Skeletal muscle tissue (tissue), 4 donors: ENCODE results near the gene GASK1A. TPM values are rescaled to one million over a fixed set of nuclear protein-coding genes. Genes with fewer than 3 reads are reported as not detected.

Source experiments
- H3K27ac ChIP-seq: one replicate; pipeline ENCODE4 v1.7.0; 2013; ENCODE audit warnings: mild to moderate bottlenecking, low read depth, low read length, inconsistent platforms
- H3K27me3 ChIP-seq, 3 donors: one replicate each; pipeline ENCODE4 v1.7.0; 2013; ENCODE audit warnings: low read length in 3 of 3; ENCODE audit not compliant: control insufficient read depth in 3 of 3, insufficient read depth in 3 of 3
- H3K36me3 ChIP-seq, 3 donors: one replicate each; pipeline ENCODE4 v1.7.0; 2013; ENCODE audit warnings: low read length in 3 of 3; ENCODE audit not compliant: control insufficient read depth in 3 of 3, insufficient read depth in 3 of 3
- H3K4me1 ChIP-seq, 3 donors: one replicate each; pipeline ENCODE4 v1.7.0; 2013; ENCODE audit warnings: low read length in 3 of 3, mild to moderate bottlenecking in 3 of 3; ENCODE audit not compliant: control insufficient read depth in 3 of 3, insufficient read depth in 3 of 3
- H3K4me3 ChIP-seq, 3 donors: one replicate each; pipeline ENCODE4 v1.7.0; 2013; ENCODE audit warnings: low read length in 3 of 3
- H3K9ac ChIP-seq, 3 donors: one replicate each; pipeline ENCODE4 v1.7.0; 2013; ENCODE audit warnings: low read length in 3 of 3, mild to moderate bottlenecking in 3 of 3, moderate library complexity in 2 of 3, low read depth in 1 of 3
- H3K9me3 ChIP-seq, 3 donors: one replicate each; pipeline ENCODE4 v1.7.0; 2013; ENCODE audit warnings: low read length in 3 of 3; ENCODE audit not compliant: control insufficient read depth in 3 of 3
- total RNA-seq: library from RNA; depleted of rRNA; stranded (reverse); fragments of >200 nt; gene quantifications from one replicate; pipeline ENCODE4 v1.2.3, GENCODE V29; 2014
- donor health status: Osteomylitis.

GASK1A gene
- total RNA-seq, 1 donor from 2014 or later: 12.0 TPM

GRCh38 chr3:43076857-43077256 lies 97.7 kb downstream of the GASK1A start:
- H3K27ac ChIP-seq: no peak overlapping the region
- no peak overlapping the region for H3K4me3 ChIP-seq
- no peaks in the 10 kb centered on the region for H3K4me1 ChIP-seq
- H3K27me3 ChIP-seq: no peaks in the 10 kb centered on the region
- H3K9ac ChIP-seq: no peak overlapping the region
- no peaks in the 10 kb centered on the region for H3K9me3 ChIP-seq
- H3K36me3 ChIP-seq: peaks cover 25 to 33% (median 32%) of the 10 kb centered on the region in 3 donors

- no peaks in the 10 kb centered on the region for H3K9me3 ChIP-seq
- no peak overlapping the region for H3K4me3 ChIP-seq
- H3K27me3 ChIP-seq: no peaks in the 10 kb centered on the region
- H3K27ac ChIP-seq: no peak overlapping the region
- no peak overlapping the region for H3K9ac ChIP-seq
- peaks cover 26 to 34% (median 33%) of the 10 kb centered on the region in 3 donors for H3K36me3 ChIP-seq
- H3K4me1 ChIP-seq: no peaks in the 10 kb centered on the region
Observed at GRCh38 chr3:43077261-43077660, 98.2 kb downstream of the GASK1A start.

GRCh38 chr3:43077707-43078106 lies 98.6 kb downstream of the GASK1A start:
- no peaks in the 10 kb centered on the region for H3K27me3 ChIP-seq
- no peak overlapping the region for H3K9ac ChIP-seq
- H3K9me3 ChIP-seq: no peaks in the 10 kb centered on the region
- H3K4me1 ChIP-seq: no peaks in the 10 kb centered on the region
- H3K27ac ChIP-seq: no peak overlapping the region
- H3K4me3 ChIP-seq: no peak overlapping the region
- H3K36me3 ChIP-seq: peaks cover 26 to 37% (median 36%) of the 10 kb centered on the region in 3 donors

- no peaks in the 10 kb centered on the region for H3K27me3 ChIP-seq
- no peaks in the 10 kb centered on the region for H3K4me1 ChIP-seq
- H3K36me3 ChIP-seq: peaks cover 26 to 40% (median 37%) of the 10 kb centered on the region in 3 donors
- H3K9ac ChIP-seq: no peak overlapping the region
- no peaks in the 10 kb centered on the region for H3K9me3 ChIP-seq
- H3K4me3 ChIP-seq: no peak overlapping the region
- H3K27ac ChIP-seq: no peak overlapping the region
Observed at GRCh38 chr3:43079536-43080332, 100.6 kb downstream of the GASK1A start.

- Histone ChIP-seq H3K4me3 (no peak overlapping the region), H3K27me3 (no peaks in the 10 kb centered on the region), H3K36me3 (peaks cover 26 to 40% (median 39%) of the 10 kb centered on the region in 3 donors), H3K4me1 (no peaks in the 10 kb centered on the region), H3K27ac (no peak overlapping the region), H3K9me3 (no peaks in the 10 kb centered on the region), H3K9ac (no peak overlapping the region)
Observed at GRCh38 chr3:43080726-43081568, 101.8 kb downstream of the GASK1A start.

GRCh38 chr3:43081796-43082195 lies 102.7 kb downstream of the GASK1A start:
- Histone ChIP-seq H3K9ac (no peak overlapping the region), H3K9me3 (no peaks in the 10 kb centered on the region), H3K36me3 (peaks cover 26 to 40% (median 39%) of the 10 kb centered on the region in 3 donors), H3K4me3 (no peak overlapping the region), H3K27me3 (no peaks in the 10 kb centered on the region), H3K27ac (no peak overlapping the region), H3K4me1 (no peaks in the 10 kb centered on the region)

- Histone ChIP-seq H3K4me1 (no peaks in the 10 kb centered on the region), H3K9ac (no peak overlapping the region), H3K27me3 (no peaks in the 10 kb centered on the region), H3K9me3 (no peaks in the 10 kb centered on the region), H3K4me3 (no peak overlapping the region), H3K27ac (no peak overlapping the region), H3K36me3 (peaks cover 26 to 40% (median 39%) of the 10 kb centered on the region in 3 donors)
Observed at GRCh38 chr3:43082457-43082856, 103.3 kb downstream of the GASK1A start.

GRCh38 chr3:43086460-43087165 lies 107.5 kb downstream of the GASK1A start:
- Histone ChIP-seq H3K9me3 (no peaks in the 10 kb centered on the region), H3K4me1 (peaks cover 0 to 6% (median 2%) of the 10 kb centered on the region in 3 donors), H3K27ac (no peak overlapping the region), H3K27me3 (no peaks in the 10 kb centered on the region), H3K36me3 (peaks cover 4 to 15% (median 9%) of the 10 kb centered on the region in 3 donors), H3K4me3 (no peak overlapping the region), H3K9ac (no peak overlapping the region)

GRCh38 chr3:43087249-43087776 lies 108.2 kb downstream of the GASK1A start:
- Histone ChIP-seq H3K4me1 (peaks cover 0 to 6% (median 2%) of the 10 kb centered on the region in 3 donors), H3K36me3 (peaks cover 0 to 14% (median 5%) of the 10 kb centered on the region in 3 donors), H3K27ac (no peak overlapping the region), H3K4me3 (no peak overlapping the region), H3K9me3 (no peaks in the 10 kb centered on the region), H3K27me3 (no peaks in the 10 kb centered on the region), H3K9ac (no peak overlapping the region)
